Inflammatory macrophage treated with lipopolysaccharide for 4 hours (primary cell): ENCODE data around the gene LMX1B.

ENCODE experiments used
- DNase-seq: peaks from one replicate; pipeline ENCODE4 v3.0.0-alpha.2; 2020

LMX1B gene

DNA sequence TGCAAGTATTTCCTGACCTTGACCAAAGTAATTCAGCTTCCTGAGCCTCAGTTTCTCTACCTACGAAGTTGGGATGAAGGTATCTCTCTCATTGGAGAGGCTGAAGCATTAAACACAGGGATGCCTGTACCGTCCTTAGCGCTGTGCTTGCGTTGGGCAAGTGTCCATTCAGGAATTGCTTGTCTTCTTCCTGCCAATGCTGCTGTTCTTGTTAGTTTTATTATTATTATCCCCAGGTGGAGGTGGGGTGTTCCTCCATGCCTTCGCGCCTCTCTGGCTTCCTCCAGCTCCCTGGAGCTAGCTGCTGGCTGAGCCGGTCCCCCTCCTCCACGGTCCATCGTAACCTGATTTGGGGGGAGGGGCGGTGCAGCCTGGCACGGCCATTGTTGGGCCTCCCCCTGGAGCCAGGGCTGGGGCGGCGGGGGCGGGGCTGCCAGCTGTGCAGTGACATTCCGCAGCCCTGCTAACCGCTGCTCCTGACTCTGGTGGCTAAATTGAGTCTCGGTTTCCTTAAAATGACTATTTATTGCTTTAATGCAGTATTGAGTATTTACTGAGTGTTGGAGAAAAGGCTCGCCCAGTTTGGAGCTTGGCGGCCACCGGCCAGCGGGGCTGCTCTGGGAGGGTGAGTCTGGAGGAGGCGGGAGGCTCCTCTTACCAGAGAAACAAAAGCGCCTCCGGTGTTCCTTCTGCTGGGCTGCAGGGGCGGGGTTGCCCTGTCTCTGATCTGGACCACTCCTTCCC is 51.3 kb downstream of the LMX1B start:
- no peak for DNase-seq

DNA sequence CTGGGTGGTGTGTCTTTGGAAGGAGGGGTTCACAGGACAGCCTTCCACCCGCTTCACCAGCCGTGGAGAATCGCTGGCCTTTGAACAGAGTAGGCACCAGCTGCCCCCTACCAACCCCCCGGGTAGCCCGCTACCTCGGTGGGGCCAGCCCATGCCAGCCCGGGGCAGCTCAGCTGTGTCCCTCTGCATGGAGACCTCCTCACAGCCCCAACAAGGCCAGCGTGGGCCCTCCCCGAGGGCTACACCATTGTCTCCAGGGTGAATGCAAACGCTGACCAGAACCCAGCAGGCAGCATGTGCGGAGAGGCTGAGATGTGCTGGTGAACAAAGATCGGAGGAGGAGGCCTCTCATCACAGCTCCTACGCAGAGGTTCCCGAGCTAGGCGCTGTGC is 51.9 kb downstream of the LMX1B start:
- DNase-seq = no peak

DNA sequence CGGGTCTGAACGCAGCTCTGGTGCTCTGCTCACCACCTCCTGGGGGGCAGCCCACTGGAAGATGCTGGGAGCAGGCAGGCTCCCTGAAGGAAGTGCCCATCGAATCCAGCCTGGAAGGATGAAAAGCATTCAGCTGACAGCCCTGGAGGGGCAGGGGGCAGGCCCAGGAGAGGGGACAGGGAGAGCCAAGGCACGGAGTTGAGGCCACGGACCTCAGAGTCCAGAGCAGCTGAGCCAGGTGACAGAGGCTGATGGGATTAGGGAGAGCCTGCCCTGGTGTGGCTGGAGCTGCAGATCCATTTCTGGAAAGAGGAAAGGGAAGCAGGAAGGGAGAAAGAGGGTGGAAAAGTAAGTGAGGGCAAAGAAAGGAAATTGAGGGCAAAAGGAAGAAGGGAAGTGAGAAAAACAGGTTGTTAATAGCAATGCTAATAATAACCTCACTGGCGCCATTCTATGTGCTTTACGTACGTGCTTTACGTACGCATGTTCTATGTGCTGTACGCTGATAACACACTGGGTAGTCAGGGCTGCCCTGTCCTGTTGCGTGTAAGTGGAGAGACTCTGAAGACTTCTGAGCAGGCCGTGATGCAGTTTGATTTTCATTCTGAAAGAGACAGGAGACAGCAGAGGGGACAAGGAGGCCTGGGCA is 52.6 kb downstream of the LMX1B start:
- DNase-seq = no peak

DNA sequence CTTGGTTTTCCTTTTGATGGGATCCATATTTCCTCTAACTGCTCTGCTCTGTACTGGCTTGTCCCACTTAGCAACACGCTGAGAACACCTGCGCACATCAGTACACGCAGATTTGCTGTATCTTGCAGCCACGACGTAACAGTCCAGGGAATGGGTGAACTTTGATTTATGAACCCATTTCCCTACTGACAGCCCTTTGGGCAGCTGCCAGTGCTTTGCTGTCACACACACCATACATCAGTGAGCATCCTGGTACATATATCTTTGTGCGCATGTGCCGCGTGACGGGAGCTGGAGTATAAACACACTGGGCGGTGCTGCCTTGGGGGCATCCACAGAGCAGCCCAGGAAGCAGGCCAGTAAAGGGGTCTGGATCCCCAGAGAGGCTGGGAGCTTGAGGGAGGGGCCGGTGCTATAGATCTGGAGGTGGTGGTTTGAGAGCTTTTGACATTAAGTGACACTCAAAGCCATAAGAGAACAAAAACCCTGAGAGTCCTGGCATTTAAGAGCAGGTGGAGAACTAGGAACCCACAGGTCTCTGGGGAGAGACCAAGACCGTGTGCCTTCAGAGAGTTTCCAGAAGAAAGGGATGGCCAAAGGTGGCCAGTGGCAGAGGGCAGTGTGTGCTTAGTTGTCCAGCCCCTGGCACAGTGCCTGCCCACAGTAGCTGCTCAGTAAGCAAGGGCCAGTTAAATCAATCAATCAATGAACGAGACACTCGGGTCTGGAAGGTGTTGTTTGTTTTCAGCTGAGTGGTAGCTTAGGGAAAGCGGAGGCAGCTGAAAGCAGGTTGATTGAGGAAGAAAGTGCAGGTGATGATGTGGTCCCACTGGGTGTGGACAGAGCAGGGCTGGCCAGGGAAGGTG is 53.7 kb downstream of the LMX1B start:
- DNase-seq = no peak

DNA sequence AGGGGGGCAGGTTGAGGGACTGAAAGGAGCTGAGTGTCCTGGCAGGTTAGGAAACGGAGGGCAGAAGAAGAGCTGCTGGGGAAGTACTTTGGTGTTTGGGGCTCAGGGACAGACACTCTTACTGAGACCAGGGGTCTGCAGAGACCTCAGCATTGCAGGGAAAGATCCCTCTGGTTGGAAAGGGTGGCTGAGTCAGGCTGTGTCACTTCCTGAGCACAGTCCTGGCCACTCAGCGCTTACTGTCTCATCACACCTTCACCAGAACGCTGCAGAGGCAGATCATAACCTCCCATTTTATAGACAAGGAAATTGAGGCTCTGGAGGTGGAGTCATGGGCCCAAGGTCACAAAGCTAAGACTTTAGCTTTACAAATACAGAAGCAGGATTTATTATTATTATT is 54.3 kb downstream of the LMX1B start:
- DNase-seq = no peak

DNA sequence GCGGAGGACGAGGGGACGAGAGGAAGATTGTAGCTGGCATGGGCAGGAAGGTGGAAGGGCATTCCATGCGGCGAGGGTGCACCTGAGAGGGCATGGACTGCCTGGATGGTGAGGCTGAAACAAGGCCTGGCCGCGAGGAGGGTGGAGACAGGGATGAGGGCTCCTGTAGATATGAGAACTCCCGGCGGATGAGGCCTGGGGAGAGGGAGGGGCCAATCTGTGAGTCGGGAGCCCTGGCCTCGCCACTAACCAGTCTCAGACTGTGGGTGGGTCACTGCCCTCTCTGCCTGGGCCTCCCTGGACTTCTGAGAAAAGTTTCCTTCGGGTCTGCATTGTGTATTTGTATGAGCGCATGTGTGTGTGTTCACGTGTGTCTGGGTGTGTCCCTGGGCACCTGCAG is 55.4 kb downstream of the LMX1B start:
- DNase-seq = no peak

DNA sequence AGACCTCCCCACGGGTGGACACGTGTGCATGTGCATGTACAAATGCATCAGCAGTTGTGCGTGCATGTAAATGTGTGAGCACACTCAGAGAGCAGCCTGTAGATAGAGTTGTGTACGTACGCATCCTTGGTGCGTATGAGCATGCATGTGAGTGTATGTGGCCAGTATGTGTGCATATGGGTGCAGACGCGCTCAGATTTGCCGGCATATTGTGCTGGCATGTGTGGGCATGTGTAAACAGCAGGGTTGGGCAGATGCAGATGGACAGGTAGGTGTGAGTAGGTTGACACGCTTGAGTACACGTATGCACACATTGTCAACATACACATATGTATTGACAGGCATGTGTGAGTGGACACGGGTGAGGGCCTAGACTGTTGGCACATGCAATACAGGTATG is 56.5 kb downstream of the LMX1B start:
- DNase-seq = no peak

DNA sequence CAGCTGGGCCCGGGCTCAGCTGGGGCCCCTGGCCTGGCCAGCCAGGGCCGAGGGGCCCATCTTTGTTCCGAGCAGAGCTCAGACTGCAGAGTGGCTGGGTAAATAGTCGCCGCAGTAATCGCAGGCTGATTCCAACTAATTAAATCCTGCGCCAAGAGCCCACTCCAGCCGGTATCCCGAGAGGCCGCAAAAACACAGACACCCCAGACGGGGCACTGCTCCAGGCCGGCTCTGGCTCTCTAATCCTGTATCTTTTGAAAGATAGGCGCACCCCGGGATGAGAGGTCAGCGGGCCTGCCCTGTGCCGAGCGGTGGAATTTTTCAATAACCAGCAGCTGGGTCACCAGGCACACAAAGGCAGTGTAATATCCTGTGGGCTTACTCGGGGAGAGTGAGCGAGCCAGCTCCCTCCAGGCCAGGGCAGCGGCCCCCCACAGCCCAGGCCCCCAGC is 57.7 kb downstream of the LMX1B start:
- DNase-seq = no peak

DNA sequence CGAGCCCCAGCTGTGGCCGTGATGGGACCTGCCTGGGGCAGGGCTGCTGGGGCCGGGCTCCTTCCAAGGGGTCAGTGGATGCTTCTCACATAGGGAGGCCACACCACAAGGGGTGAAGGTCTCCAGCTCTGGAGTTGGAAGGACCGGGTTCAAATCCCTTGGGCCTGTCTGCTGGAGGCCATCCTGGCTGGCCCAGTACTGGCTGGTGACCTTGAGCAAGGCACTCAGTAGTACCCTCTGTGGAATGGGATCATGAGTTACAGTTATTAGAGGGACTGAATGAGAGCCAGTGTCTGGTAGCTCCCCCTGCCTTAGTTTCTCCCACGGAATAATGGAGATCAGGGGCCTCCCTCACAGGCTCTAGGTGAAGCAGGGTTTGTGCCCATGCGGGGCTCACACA is 58.3 kb downstream of the LMX1B start:
- DNase-seq = no peak

DNA sequence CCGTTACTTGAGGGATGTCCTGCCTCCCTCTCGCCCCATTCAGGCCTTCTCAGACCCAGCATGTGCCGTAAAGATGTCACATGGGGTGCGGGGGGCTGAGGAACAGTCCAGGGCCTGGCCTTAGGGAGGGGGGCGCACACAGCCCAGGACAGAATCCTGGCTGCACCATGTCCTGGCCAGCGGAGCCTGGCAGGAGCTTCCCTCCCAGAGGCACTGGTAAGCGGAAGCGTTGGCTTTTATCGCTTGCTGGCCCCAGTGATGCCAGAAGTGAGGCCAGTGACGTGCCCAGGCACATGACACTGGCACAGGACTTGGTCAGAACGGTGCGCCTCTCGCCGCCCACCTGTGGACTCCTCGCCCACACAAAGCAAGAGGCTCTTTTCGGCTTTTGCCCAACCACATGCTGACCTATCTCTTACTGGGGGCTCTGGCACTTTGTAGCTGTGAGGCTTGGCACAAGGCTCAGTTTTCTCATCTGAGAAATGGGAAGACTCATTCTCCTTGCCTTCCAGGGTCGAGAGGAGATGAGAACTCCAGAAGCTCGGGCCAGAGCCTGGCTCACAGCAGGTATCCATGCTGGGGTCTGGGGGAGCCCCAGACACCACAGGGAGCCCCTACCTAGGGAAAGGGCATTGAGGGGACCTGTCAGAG is 59.0 kb downstream of the LMX1B start:
- no peak for DNase-seq

DNA sequence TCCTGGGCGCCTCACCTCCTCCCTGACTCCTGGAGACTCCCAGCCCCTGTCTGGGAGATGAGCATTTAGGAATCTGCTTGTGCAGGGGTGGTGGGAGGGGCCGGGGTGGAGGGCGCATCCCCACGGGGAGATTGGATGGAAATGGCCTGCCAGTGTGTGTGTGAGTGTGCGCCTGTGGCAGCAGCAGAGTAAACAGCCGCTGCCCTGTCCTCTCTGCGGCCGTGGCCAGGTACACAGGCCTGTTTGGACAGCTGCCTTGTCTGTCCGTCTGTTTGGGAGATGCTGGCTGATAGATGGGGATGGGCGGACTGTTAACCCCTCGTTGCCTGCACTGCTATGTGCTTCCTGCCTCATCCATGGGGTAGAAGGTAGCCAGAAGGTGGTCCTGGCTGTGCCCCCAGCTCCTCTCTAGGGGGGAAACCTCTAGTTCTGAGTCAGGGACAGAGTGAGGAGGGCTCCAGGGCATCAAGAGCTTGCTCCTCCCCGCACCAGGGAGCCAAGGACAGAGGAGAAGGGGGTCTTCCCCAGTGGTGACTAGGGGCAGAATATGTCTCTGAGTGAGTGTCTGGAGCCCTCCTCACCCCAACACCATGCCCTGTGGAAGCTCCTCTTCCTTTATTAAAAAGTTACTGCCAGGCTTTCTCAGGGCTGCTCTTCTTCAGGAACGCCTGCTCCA is 60.1 kb downstream of the LMX1B start:
- DNase-seq = no peak

DNA sequence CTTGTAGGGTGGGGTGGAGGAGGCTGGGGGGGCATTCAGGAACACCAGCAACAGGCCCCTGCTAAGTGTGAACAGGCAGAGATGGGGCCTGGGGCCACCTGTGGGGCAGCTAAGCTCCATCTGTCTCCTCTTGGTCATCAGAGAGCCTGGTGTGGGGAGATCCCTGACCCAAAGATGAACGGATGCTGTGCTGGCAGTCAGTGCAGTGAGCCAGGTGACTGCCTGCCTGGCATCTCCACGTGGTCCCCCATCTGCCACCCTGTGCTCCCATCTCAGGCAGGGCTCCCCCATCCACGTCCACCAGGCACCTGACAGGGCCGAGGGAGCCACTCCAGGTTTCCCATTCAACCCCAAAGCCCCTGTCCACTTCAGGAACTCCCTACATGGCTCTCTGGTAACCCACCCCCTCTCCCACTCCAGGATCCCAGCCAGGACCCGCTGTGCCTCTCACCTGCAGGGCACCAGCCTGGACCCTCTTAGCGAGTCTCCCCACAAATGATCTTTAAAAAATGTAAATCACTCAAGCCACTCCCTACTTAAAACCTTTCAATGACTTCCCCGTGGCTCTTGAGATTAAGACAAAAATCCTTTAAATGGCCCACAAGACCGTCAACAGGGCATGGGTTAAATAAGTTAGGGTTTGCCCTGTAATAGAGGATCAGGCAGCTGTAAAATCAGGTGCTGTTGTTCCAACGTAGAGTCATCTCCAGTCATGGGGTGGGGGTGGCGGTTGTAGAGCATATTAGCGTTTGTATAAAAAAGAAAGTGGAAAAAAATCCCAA is 60.8 kb downstream of the LMX1B start:
- no peak for DNase-seq

DNA sequence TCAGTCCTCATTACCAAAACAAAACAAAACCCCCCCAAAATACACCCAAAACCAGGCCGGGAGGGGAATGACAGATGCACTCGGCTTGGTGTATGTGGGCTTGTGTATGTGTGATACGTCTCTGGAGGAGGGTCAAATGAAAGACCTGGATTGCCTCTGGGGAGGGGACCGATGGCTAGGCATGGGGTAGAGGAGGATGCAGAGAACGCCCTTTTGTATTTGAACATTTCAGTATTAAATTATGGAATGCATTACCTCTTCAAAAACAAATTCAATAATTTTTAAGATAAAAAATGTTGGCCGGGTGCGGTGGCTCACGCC is 61.4 kb downstream of the LMX1B start:
- no peak for DNase-seq

DNA sequence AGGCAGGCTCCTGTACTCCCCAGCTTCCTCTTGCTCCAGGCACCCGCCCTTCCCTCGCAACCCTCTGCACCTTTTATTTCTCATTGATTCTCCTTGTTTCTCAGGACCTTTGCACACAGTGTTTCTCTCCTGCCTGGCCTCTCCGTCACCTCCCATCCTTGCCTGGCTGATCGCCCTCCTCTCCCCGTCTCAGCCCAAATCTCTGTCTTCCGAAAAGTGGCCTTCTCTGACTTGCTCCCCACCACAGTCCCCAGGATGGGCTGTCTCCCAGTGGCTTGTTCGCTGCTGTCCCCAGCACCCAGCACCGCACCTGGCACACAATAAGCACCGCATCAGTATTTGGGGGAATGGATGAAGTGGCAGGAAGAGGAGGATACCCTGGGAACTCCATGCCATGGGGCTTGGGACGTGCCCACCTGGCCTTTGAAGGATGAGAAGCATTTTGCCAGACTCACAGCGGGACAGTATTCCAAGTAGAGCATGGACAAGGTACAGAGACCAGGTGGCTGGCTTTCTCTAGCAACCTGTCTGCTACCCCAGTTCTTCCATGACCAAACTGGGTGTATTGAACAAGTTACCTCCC is 62.5 kb downstream of the LMX1B start:
- no peak for DNase-seq

DNA sequence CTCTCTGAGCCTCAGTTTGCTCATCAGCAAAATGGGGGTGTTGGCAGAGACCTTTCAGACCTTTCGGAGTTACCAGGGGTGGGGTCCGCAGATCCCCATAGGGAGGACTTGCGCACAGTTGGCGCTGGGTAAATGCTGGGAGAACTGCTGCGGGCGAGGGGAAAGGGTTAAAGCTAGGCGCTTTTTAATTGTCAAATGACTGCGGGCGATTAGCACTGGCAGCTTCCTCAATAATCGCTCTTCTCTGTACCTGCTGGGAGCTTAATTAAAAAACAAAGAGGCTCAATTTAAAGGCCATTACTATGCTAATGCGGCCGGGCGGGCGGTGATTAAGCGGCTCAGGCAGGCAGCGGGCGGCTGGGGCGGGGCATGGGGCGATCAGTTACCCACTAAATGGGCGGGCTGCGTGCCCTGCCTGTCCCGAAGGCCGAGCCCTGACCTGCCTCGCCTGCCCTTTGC is 63.0 kb downstream of the LMX1B start:
- no peak for DNase-seq

DNA sequence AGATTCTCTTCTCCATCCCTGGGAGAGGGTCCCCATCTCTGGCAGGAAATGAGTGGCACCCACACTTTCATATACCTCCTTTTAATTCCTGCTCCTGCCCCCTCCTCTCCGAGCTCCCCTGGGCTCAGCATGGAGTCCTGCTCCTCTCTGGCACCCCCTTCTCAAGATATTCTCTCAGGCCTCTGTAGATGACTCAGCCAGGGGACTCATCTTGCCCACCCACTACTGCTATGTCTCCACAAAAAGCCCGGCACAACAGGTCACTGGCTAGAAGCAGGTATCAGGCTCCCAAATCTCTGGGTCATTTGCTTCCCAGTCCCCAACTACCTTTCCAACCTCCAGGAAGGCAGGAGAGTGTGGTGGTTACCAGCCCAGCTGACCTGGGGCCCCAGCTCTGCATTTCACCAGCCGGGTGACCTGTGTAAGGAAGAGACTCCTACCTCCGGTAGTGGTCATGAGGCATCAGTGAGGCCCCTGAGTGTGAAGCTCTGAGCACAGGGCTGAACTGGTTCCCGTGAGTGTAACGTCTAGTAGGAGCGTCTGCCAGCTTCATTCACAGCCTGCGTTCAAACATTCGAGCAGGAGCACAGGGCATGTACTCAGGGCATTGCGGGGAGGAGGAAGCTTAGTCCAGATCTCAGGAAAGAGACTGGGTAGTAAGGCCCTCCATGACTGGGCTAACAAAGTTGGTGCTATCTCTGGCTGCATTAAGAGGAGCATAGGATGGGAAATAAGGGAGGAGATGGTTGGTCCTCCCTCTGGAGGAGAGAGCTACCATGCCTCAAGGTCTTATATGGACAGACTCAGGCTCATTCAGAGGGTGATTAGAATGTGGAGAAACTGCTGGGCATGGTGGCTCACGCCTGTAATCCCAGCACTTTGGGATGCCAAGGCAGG is 63.7 kb downstream of the LMX1B start:
- DNase-seq = no peak

DNA sequence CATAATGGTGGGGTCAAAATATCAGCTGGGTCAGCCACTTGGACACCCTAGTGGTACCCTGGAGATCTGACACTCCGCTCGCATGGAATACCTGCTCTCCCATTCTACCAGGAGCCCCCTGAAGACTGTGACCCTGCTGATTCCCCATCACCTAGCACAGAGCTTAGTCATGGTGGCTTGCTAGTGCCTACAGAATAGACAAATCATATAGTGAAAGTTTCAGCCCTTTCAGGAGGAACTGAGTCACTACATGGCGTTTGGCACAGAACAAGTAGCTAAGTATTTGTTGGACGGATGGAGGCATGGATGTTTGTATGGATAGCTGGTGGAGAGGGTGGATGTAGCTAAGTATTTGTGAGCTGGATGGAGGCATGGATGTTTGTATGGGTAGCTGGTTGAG is 65.3 kb downstream of the LMX1B start:
- no peak for DNase-seq

DNA sequence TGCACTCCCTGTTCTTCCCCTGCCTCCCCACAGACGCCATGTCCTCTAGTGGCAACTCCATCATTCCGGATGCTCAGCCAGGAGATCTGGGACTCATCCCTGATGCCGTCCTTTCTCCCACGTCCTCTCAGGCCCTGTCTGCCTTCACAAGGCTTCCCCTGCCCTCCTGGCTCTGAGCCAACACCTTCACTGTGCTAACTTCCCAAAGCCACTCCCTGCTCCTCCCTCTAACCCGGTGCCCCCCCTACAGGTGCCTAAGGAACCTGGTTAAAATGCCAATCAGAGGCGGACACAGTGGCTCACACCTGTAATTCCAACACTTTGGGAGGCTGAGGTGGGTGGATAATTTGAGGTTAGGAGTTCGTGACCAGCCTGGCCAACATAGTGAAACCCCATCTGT is 67.6 kb downstream of the LMX1B start:
- DNase-seq = no peak

DNA sequence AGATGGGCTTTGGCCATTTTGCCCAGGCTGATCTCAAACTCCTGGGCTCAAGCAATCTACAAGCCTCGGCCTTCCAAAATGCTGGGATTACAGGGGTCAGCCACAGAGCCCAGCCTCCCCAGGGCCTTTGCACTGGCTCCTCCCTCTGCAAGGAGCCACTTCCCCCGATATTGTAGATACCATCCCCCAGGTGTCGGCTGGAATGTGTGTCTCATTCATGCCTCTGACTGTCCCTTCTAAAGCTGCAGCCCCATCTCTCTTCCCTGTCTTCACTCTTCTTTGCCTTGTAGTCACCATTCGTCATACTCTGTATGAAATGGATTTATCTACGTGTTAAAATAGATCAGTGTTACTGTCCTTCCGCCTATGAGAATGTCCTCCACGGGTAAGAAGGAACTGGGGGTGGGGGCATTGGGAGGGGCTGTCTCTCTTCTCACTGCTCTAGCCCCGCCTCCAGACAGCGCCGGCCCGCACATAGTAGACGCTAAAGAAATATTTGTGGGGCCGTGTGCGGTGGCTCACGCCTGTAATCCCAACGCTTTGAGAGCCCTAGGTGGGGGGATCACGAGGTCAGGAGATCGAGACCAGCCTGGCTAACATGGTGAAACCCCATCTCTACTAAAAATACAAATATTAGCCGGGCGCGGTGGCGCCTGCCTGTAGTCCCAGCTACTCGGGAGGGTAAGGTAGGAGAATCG is 68.5 kb downstream of the LMX1B start:
- no peak for DNase-seq
